KG1 (cell line): ENCODE data around the gene OR51L1.

ENCODE experiments used
- DNase-seq: peaks from one replicate; lab custom pipeline; 2025; lab: John Stamatoyannopoulos, UW

Gene OR51L1

GRCh38 chr11:5046754-5047330, 52.2 kb downstream of the OR51L1 start:
- DNase-seq: no peak
